GM23248 (cell line): ENCODE results near the gene NUBPL.
"Not testable (repeated sequence)": the region's sequence is repeated elsewhere in the genome, so short reads cannot be mapped to it uniquely, and the experiment has no call there.

Experiments
- EZH2 ChIP-seq: fragments of 200-600 bp; sonication (generic); IDR thresholded peaks from 2 replicates; pipeline ENCODE4 v1.6.1; 2018; ENCODE audit warnings: antibody characterized with exemption, mild to moderate bottlenecking; ENCODE audit not compliant: insufficient read depth, poor library complexity, severe bottlenecking
- EZH2phosphoT487 ChIP-seq: fragments of 200-600 bp; sonication (generic); IDR thresholded peaks from 2 replicates; pipeline ENCODE4 v1.6.1; 2018; ENCODE audit warnings: antibody characterized with exemption, moderate library complexity, mild to moderate bottlenecking, low read depth; ENCODE audit not compliant: insufficient read depth

GRCh38 chr14:31708661-31709060 is 147.5 kb downstream of the NUBPL start:
- TF ChIP-seq EZH2, EZH2phosphoT487: not testable (repeated sequence)
